HCT116 (cell line): ENCODE results near the gene CNN3.

Experiments
- CTCF ChIP-seq, 3 experiments: fragments of 200-600 bp in 1 of 3; sonication (generic) in 1 of 3; IDR thresholded peaks in 2 of 3; conservative IDR thresholded peaks in 1 of 3; 2 replicates each; pipeline ENCODE4 v1.5.1; 2012 to 2017; ENCODE audit warnings: low read depth in 2 of 3, low read length in 2 of 3, antibody characterized with exemption in 1 of 3, borderline replicate concordance in 1 of 3, control low read depth in 1 of 3, mild to moderate bottlenecking in 1 of 3, mixed read lengths in 1 of 3, mixed run types in 1 of 3, moderate library complexity in 1 of 3; ENCODE audit not compliant: insufficient read depth in 1 of 3
- EZH2 ChIP-seq: fragments of 200-600 bp; sonication (generic); IDR thresholded peaks from 2 replicates; pipeline ENCODE4 v1.6.1; 2017; ENCODE audit warnings: antibody characterized with exemption, mixed run types
- POLR2AphosphoS5 ChIP-seq: IDR thresholded peaks from 2 replicates; pipeline ENCODE4 v1.6.1; 2011; ENCODE audit warnings: mild to moderate bottlenecking, low read depth, low read length, moderate library complexity
- SP1 ChIP-seq: IDR thresholded peaks from 2 replicates; pipeline ENCODE4 v1.6.1; 2012; ENCODE audit warnings: low read depth
- TCF7L2 ChIP-seq: IDR thresholded peaks from 2 replicates; pipeline ENCODE4 v1.7.0; 2011; ENCODE audit warnings: borderline replicate concordance, inconsistent platforms; ENCODE audit not compliant: insufficient read depth, insufficient read length; ENCODE audit errors: extremely low read depth

GRCh38 chr1:94856004-94856403 is 70.9 kb downstream of the CNN3 start:
- no peak for TF ChIP-seq CTCF (IDR thresholded peaks at IDR 0.05 in 2 of 3, conservative IDR thresholded peaks at IDR 0.05 in 1 of 3; ENCODE audit: borderline replicate concordance in 1 of 3, insufficient read depth in 1 of 3, low read depth in 2 of 3, low read length in 2 of 3)
- TF ChIP-seq POLR2AphosphoS5: no peak
- TF ChIP-seq SP1: no peak
- no peak for TF ChIP-seq TCF7L2
- TF ChIP-seq EZH2: no peak
